Amygdala (tissue), 56 donors: ENCODE results near the gene JOSD1.
A peak's percentile ranks its signal among the peaks of the same experiment; 100 is the strongest.
"Not testable (repeated sequence)": the region's sequence is repeated elsewhere in the genome, so short reads cannot be mapped to it uniquely, and the experiment has no call there.

Experiments
- DNase-seq, 56 donors: peaks; one replicate each; lab custom pipeline; 2025; lab: John Stamatoyannopoulos, UW

The JOSD1 gene

DNA sequence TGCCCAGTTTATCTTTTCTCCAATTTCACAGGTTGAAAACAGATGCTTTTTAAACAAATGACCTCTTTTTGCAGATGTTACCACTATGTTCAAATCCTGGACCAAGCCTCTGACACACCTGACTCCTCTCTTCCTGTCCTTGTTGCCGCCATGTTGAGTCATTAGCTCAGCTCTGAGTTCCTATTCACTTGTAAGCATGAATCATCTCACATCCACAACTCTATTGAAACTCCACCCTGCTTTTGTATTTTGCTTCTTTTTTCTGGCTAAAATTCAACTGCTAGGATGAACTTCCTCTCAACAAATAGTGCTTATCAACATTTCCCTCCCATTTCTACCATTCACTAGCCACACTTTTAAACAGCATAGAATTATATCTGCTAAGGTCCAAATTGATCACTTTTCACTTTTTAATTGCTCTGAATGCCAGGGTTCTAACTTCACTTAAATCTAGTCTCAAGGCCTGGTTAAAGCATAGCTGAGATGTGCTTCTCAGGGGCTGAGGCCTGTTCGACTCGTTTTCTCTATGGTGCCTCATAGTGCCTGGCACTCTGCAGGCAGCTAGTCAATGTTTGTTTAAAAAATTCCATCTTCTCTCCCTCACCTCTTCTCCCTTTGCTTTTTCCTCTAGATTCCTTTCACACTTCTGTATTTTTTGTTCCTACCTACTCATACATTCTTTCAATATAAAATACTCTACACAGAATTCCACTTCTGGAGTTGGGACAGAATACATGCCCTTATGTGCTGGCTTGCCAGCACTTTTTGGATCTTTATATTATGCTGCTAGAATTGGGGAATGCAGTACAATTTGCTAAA is 3.9 kb downstream of the JOSD1 start:
- no peak for DNase-seq

DNA sequence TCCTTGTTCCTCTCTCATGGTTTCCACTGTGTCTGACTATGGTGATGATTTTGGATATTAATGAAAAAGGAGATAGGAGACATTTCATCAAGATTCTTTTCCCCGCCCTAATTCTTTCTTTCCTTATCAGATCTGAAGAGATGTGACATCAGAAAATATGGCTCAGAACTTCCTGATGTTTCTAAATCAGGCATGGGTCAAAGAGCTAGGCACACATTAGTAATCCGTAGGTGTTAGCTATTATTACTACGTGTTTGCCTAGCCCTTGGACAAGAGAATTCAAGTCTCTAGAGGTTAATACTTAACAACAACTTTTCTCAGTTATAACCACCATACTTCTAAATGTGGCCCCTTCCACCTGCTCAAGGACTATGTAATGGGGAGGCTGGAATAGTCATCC is 5.8 kb downstream of the JOSD1 start:
- no peak for DNase-seq

DNA sequence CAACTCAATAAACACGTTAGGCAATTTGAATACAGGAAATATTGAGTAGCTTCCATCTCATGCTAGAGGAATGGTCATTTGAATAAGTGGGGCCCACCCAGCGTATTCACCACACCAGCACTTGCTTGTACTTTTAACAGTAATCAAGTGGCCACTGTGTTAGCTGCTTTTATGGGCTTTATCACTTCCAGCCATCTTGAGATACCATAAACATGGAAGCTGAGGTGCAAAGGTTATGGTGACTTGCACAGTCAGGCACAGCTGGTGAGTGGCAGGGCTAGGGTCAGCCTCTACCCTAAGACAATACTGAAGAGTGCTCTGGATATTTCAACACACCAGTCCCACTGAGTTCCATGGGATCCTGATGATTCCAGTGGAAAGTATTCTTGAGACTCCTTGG is 6.7 kb downstream of the JOSD1 start:
- DNase-seq: no peak

DNA sequence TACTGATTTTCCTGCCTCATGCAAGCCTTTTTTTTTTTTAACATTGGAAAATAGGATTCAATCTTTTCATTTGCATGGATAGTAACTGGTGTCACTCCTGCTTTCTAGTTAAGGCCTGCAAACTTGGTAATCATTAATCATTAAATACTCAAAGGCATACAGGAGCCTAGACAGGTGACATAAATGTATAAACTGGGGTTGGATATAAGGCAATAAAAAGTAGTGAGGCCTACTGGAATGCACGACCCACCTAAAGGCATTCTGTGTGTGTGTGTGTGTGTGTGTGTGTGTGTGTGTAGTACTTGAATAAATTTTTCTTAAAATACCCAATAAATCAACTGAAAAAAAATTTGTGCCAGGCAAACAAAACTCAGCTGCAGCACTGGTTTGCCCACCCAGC is 11.1 kb downstream of the JOSD1 start:
- no peak for DNase-seq

DNA sequence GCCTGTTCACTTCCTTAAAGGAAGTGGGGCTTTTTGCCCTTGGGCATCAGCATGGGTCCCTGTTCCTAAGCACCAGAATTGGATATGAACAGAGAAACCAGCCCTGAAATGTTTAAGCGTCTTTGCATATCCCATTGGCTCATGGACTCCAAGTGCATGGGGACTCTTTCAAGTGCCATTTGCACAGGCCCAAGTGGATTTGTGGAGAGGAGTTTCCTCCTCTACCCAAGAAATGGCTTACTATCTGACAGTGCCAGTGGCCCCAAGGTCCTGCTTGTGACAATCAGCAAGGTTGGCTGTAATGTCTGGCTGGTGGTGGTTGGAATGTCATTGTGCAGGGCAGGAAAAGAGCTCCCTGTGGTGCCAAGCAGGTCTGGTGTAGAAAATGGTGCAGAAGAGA is 15.0 kb downstream of the JOSD1 start:
- no peak for DNase-seq

DNA sequence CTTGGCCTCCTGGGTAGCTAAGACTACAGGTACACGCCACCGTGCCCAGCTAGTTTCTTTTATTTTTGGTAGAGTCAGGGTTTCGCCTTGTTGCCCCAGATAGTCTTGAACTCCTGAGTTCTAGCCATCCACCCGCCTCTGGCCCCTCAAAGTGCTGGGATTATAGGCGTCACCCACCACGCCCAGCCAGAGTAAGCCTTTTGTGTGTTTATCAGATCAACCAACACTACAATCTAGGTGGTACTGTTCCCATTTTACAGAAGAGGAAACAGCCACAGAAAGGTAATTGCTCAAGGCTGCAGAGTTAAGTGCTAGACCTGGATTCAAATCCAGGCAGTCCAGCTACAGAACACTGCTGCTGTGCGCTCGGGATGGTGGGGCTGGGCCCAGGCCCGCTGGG is 15.8 kb downstream of the JOSD1 start:
- no peak for DNase-seq

DNA sequence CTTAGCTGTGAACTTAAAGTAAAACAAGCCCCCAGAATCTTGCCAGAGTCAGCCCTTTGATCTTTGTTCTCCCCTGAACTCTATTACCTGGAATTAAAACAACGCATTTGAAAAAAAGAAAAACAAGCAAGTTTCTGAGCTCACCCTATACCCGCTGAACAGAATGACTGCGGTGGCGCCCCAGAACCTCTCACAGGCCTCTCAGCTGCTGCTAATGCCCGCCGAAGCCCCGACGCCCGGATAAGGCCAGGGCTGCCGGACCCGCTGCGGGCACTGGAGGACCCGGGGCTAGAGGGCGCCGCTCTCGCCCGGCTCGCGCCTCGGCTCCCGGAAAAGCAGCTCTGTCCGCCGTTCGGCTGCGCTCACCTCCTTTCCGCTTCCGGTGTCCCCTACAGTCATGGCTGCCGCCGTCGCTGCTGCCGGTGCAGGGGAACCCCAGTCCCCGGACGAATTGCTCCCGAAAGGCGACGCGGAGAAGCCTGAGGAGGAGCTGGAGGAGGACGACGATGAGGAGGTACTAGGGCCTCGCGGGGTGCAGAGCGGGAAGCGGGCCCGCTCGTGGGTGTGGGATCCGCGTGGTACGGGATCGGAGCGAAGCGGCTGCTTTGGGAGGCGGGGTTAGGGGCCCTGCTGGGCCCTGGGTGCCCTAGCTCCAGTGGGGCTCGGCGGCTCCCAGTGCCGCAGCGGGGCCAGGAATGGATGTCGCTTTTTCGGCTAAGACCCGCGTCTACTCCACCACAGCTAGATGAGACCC is 19.0 kb downstream of the JOSD1 start, which contains the start of gene TOMM22:
Gene TOMM22, plus strand, starts transcription at position 376 of the 754 bp plus-strand sequence. Its CDS starts 22 bp downstream, at position 398.
- peak; percentile 46 to 92 (median 84) for DNase-seq

DNA sequence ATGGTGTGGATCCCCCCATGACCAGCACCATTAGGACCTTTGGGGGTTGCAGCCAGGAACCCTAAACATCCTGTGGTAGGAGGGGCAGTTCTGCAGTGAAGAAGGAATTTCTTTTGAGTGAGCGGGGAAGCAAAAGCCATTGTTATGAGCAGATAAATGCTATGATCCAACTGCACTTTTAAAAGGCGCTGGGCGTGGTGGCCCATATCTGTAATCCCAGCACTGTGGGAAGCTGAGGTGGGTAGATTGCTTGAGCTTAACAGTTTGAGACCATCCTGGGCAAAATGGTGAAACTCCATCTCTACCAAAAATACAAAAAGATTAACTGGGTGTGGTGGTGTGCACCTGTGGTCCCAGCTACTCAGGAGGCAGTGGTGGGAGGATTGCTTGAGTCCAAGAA is 24.9 kb downstream of the JOSD1 start:
- DNase-seq: no peak

DNA sequence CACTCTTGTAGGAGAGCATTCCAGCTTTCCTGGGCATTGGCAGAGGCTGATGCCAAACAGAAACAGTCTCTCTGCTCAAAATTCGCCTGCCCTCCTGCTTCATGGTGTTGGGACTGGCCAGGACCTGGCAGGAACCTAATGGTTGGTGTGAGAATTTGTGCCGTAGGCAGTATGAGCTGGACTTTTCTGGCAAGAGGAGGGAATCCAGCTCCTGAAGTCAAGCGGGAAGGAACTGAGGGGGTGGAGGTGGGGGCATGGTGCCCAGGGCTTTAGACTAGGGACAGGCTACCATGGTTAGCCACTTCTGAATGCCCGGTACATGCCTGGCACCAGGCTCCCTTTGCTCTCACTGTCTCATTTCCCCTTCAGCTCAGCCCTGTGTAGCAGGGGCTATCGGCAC is 25.9 kb downstream of the JOSD1 start:
- peak in 29 of 56 donors; percentile 4 to 67 (median 30) for DNase-seq

DNA sequence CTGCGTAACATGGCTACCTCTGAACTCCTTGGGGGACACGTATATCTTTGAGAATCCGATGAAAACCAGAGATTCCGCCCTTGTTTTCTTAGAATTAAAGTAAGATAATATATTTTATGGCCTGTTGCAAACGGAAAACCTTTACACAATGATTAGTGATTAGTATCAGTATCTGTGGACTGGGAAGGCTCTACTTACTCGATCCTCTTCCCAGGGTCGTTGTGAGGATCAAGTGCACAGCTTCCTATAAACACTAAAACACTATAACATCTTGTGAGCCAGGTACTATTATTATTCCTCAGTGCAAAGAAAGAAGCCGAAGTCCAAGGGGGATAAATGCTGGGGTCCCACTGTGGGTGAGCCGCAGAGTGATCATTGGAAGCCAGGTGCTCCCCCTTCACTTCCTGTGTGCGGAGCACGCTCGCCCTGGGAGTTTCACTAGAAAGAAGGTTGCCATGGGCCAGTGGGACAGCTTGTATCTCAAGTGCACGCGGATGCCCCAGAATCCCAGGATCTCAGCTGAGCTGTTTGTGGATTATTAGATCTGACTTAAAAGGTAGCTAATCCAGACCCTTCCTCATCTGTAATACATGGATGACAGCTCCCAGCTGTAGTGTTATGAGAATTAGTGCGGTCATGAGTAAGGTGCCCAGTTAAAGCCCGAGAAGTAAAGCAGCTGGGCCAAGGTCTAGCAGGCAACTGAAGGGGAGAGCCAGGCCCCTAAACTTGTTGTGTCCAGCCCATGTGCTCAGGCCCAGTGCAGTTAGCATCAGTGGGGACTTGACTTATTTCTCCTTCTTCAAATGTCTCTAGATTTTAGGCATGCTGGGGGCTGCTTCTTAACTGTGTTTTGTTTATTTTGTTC is 43.5 kb downstream of the JOSD1 start:
- DNase-seq: peak in 2 of 56 donors; percentile 1 to 2

DNA sequence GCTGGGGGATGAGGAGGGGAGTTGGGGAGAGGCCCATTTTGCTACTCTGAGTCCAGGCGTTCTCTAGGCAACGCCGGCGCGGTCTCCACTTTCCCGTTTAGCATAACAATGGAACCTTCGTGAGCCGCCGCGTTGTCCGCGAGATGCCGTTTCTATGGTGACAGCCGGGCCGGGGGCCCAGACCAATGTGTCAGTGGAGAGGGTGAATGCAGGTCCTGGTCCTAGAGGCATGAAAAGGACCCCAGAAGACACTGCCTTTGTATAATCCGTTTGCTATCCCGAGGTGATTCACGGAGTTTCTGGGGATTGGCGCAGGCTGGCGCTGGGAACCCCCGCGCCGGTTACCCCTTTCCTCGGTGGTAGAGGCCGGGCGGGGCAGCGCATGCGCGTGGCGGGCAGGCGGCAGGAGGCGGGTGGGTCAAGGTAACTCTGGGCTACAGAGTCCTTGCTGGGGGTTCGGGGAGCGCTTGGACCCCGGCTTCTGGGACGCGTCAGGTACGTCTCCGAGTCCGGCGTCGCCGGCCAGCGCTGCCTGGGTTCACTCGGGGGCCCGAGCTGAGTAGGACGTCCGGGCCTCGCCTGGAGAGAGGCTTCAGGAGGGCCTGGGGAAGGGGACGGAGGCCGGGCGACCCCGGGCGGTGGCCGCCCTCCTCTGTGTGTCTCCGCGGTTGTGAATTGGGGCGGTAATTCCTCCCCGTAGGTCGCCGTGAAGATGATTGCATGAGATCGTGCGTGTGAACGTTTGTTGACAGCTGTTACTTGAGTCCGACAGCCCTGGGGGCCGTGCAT is 44.3 kb downstream of the JOSD1 start, which contains the start of the genes CBY1 and FAM227A:
Gene CBY1, plus strand, starts transcription at position 383 of the 789 bp plus-strand sequence. CDS start 11,417 bp downstream, outside the sequence.
Gene FAM227A, minus strand, starts transcription at position 137 of the 789 bp plus-strand sequence. CDS start 6,224 bp downstream, outside the sequence.
- peak; percentile 51 to 98 (median 92) for DNase-seq

DNA sequence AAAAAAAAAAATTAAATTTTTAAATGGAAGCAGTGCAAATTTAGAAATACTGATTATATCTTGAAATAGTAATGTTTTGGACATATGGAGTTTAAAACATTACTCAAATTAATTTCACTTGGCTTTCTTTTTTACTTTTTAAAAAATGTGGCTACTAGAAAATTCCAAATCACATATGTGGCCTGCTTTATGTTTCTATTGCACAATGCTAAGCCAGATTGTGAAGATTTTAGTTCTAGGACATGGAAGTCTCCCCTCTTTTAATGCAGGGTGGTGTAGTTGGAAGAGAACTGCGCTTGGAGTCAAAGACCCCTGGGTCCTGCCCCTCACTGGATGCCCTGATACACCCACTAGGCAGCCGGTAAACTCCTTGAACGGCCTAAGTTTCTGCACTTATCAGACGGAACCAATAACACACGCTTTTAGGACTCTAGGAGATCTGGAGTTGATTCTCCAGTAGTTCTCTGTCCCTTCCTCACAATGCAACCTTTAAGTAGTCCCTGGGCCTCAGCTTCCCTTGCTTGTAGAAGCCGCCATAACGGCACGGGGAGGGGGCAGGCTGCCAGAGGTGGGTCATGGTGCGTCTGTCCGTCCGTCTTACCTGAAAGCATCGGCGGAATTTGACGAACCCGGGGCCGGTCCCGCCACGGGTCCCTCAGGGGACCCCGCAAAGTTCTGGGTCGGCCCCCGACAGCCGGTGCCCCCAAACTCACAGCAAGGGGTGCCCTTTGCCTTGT is 45.1 kb downstream of the JOSD1 start:
- DNase-seq: peak in 4 of 56 donors; percentile 37 to 59 (median 53)

DNA sequence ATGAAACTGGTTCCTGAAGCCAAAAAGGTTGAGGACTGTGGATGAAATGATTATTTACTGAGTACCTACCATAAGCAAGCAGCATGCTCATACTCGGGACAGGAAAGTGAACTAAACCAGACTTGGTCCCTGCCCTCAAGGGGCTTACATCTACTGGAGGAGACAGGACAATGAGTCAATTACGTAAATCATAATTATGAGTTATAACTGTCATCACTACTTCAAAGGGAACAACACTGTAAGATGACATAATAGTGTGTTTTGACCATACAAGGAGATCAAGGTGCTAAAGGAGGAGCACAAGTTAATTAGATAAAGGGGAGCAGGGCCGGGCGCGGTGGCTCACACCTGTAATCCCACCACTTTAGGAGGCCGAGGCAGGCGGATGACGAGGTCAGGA is 47.0 kb downstream of the JOSD1 start:
- DNase-seq: no peak

DNA sequence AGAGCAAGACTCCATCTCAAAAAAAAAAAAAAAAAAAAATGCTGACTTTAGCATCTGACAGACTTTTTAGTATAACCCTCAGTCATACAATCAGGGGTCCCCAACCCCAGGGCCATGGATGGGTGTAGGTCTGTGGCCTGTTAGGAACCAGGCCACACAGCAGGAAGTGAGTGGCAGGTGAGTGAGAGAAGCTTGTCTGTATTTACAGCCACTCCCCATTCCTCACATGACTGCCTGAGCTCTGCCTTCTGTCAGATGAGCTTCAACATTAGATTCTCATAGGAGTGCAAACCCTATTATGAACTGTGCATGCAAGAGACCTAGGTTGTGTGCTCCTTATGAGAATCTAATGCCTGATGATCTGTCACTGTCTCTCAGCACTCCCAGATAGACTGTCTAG is 47.9 kb downstream of the JOSD1 start:
- DNase-seq: no peak

DNA sequence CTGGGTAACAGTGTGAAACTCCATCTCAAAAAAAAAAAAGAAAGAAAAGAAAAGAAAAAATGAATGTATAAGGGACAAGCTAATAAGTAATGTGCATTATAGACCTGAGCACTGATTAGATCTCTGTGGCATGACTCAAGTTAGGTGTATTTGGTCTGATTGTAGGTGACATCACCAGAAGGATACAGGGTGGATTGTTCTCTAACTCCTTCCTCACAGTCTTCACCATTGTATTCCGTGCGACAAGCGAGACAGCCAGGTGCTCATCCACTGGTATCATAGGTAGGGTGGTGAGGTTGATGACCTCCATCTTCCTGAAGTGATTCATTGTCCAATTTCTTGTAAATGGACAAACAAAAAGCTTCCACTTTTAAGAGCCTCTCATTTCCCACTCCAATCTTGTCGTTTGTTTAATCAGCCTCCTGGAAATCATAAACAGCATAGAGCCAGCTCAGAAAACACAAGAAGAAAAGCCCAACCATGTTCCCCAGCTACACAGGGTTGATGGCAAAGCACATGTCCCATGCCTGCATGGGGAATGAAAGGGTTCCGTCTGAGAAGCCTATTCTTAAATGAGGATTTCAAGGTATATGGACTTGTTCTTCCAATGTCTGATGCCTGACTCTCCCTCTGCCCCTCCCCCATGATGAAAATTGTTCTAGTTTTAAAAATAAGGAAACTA is 50.8 kb downstream of the JOSD1 start:
- no peak for DNase-seq

DNA sequence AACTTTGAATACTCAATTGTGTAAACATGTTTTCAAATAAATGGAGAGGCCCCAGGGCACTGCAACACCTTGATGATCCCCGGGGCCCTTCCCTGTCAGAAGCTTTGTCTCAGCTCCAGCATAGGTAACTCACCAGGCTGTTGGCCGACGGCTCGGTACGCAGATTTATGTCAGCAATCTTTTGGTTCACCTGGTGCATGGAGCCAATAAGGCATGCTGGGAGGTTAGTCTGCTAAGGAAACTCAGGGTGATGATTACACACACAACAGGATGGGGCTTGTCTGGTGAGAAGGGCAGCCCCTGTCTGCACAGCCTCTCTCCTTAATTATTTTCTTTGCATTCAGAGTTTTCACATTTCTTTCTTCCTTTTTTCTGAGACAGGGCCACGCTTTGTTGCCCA is 55.3 kb downstream of the JOSD1 start:
- DNase-seq: no peak

DNA sequence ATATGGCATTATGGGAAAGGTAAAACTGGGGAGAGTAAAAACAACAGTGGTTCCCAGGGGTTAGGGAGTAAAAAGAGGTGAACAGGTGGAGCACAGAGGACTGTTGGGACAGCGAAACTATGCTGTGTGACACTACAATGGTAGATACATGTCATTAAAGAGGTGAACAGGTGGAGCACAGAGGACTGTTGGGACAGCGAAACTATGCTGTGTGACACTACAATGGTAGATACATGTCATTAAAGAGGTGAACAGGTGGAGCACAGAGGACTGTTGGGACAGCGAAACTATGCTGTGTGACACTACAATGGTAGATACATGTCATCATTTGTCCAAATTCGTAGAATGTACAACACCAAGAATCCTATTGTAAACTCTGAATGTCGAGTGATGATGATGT is 56.5 kb downstream of the JOSD1 start:
- not testable (repeated sequence) for DNase-seq

DNA sequence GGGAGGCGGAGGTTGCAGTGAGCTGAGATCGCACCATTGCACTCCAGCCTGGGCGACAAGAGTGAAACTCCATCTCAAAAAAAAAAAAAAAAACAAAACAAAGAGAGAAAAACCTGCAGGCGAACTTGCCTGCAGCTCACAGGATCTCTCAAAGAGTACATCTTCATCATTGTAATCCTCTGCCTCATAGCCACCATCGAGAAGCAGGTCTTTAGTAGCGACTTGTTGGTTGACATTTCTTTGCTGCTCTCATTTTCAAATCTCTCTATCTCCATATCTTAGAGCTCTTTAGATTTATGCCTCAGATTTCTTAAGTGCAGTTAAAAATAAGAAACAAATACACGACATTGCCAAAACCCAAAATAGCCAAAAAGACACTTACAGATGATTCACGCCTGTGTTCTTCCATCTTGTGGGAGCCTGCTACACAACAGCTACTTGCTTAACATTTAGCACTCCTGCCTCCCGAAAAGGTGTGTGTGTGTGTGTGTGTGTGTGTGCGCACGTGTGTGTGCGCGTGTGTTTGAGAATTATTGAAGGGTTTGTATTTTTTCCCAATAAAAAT is 59.2 kb downstream of the JOSD1 start:
- no peak for DNase-seq
